Measurements from ENCODE around the gene ZNF282.
A peak's percentile ranks its signal among the peaks of the same experiment; 100 is the strongest.
"Not testable (repeated sequence)": the region's sequence is repeated elsewhere in the genome, so short reads cannot be mapped to it uniquely, and the experiment has no call there.

Gene ZNF282

GRCh38 chr7:149256568-149256967 lies 61.2 kb downstream of the ZNF282 start:
- DNase-seq (ENCODE audit: low read depth), result no peak

- no peak for DNase-seq (ENCODE audit: low read depth)
Observed at GRCh38 chr7:149257146-149257545, 61.8 kb downstream of the ZNF282 start.

- DNase-seq (ENCODE audit: low read depth), result no peak
Observed at GRCh38 chr7:149261316-149261828, 66.0 kb downstream of the ZNF282 start.

- peak; percentile 83 for DNase-seq (ENCODE audit: low read depth)
Observed at GRCh38 chr7:149261829-149262617, 66.7 kb downstream of the ZNF282 start, which contains the start of gene ZNF783. ZNF783 (plus strand) TSS chr7:149262196; CDS start chr7:149262334, 138 bp downstream.

GRCh38 chr7:149266451-149266850 lies 71.1 kb downstream of the ZNF282 start:
- DNase-seq (ENCODE audit: low read depth), result no peak

- no peak for DNase-seq (ENCODE audit: low read depth)
Observed at GRCh38 chr7:149267733-149268132, 72.4 kb downstream of the ZNF282 start.

GRCh38 chr7:149274424-149274823 lies 79.1 kb downstream of the ZNF282 start:
- DNase-seq (ENCODE audit: low read depth), result not testable (repeated sequence)
